Ectodermal cell (in vitro differentiated cells): ENCODE data around the gene RPS6KL1.

Source experiments
- H3K27ac ChIP-seq: 2 replicates; pipeline ENCODE4 v1.7.0; 2013; ENCODE audit warnings: mild to moderate bottlenecking, low read depth, low read length; ENCODE audit not compliant: insufficient read depth, poor library complexity, severe bottlenecking
- H3K27me3 ChIP-seq: 2 replicates; pipeline ENCODE4 v1.7.0; 2013; ENCODE audit warnings: mild to moderate bottlenecking, low read length; ENCODE audit not compliant: insufficient read depth, control insufficient read depth, poor library complexity, severe bottlenecking
- H3K36me3 ChIP-seq: one replicate; pipeline ENCODE4 v1.7.0; 2013; ENCODE audit warnings: low read length; ENCODE audit not compliant: control insufficient read depth, insufficient read depth
- H3K4me1 ChIP-seq: one replicate; pipeline ENCODE4 v1.7.0; 2013; ENCODE audit warnings: low read length; ENCODE audit not compliant: control insufficient read depth, insufficient read depth
- H3K4me3 ChIP-seq: 2 replicates; pipeline ENCODE4 v1.7.0; 2013; ENCODE audit warnings: low read depth, low read length, control low read depth; ENCODE audit not compliant: insufficient read depth
- H3K9me3 ChIP-seq: 2 replicates; pipeline ENCODE4 v1.7.0; 2013; ENCODE audit warnings: mild to moderate bottlenecking, low read length, moderate library complexity; ENCODE audit not compliant: control insufficient read depth
- WGBS, 2 experiments: methylation state at CpG; one replicate each; pipeline ENCODE4 v1.1.7; 2013; ENCODE audit warnings: missing lambda C conversion rate in 2 of 2; 5-methylcytosine and 5-hydroxymethylcytosine counted together

RPS6KL1 gene

GRCh38 chr14:74906925-74907521 is 16.0 kb downstream of the RPS6KL1 start:
- Histone ChIP-seq H3K36me3 (peaks cover 6% of the 10 kb centered on the region), H3K4me3 (no peak overlapping the region), H3K27me3 (no peaks in the 10 kb centered on the region), H3K27ac (no peak overlapping the region), H3K9me3 (no peaks in the 10 kb centered on the region), H3K4me1 (no peaks in the 10 kb centered on the region)
- 92 to 94% methylated on average over 12 of the region's 12 CpGs for WGBS, 2 experiments

- 68% methylated on average over 14 of the region's 14 CpGs for WGBS, 2 experiments
- H3K36me3 ChIP-seq: peaks cover 11% of the 10 kb centered on the region
- H3K27ac ChIP-seq: no peak overlapping the region
- no peaks in the 10 kb centered on the region for H3K4me1 ChIP-seq
- H3K4me3 ChIP-seq: no peak overlapping the region
- no peaks in the 10 kb centered on the region for H3K27me3 ChIP-seq
- no peaks in the 10 kb centered on the region for H3K9me3 ChIP-seq
Measured at GRCh38 chr14:74905595-74906142, 17.4 kb downstream of the RPS6KL1 start.

GRCh38 chr14:74904635-74905503 is 18.2 kb downstream of the RPS6KL1 start:
- no peaks in the 10 kb centered on the region for H3K9me3 ChIP-seq
- WGBS, 2 experiments: 94 to 97% methylated on average over 6 of the region's 6 CpGs
- H3K4me1 ChIP-seq: no peaks in the 10 kb centered on the region
- H3K4me3 ChIP-seq: no peak overlapping the region
- H3K36me3 ChIP-seq: peaks cover 18% of the 10 kb centered on the region
- no peak overlapping the region for H3K27ac ChIP-seq
- H3K27me3 ChIP-seq: no peaks in the 10 kb centered on the region

- H3K4me3 ChIP-seq: no peak overlapping the region
- peak overlapping the region; percentile 60 for H3K27ac ChIP-seq
- H3K4me1 ChIP-seq: no peaks in the 10 kb centered on the region
- WGBS, 2 experiments: 77 to 78% methylated on average over 10 of the region's 10 CpGs
- no peaks in the 10 kb centered on the region for H3K9me3 ChIP-seq
- no peaks in the 10 kb centered on the region for H3K27me3 ChIP-seq
- H3K36me3 ChIP-seq: peaks cover 35% of the 10 kb centered on the region
Measured at GRCh38 chr14:74902941-74903705, 19.9 kb downstream of the RPS6KL1 start.

- H3K9me3 ChIP-seq: no peaks in the 10 kb centered on the region
- peaks cover 57% of the 10 kb centered on the region for H3K36me3 ChIP-seq
- no peak overlapping the region for H3K4me3 ChIP-seq
- WGBS, 2 experiments: 94 to 95% methylated on average over 5 of the region's 5 CpGs
- H3K4me1 ChIP-seq: no peaks in the 10 kb centered on the region
- H3K27ac ChIP-seq: no peak overlapping the region
- H3K27me3 ChIP-seq: no peaks in the 10 kb centered on the region
Measured at GRCh38 chr14:74898694-74899093, 24.4 kb downstream of the RPS6KL1 start.

GRCh38 chr14:74898083-74898482 is 25.0 kb downstream of the RPS6KL1 start:
- no peak overlapping the region for H3K27ac ChIP-seq
- H3K4me3 ChIP-seq: no peak overlapping the region
- no peaks in the 10 kb centered on the region for H3K27me3 ChIP-seq
- H3K36me3 ChIP-seq: peaks cover 62% of the 10 kb centered on the region
- H3K9me3 ChIP-seq: no peaks in the 10 kb centered on the region
- no peaks in the 10 kb centered on the region for H3K4me1 ChIP-seq
- WGBS, 2 experiments: 90 to 94% methylated on average over 2 of the region's 2 CpGs

GRCh38 chr14:74897642-74898041 is 25.4 kb downstream of the RPS6KL1 start:
- H3K9me3 ChIP-seq: no peaks in the 10 kb centered on the region
- H3K27me3 ChIP-seq: no peaks in the 10 kb centered on the region
- WGBS, 2 experiments: 95 to 96% methylated on average over 3 of the region's 4 CpGs
- H3K4me3 ChIP-seq: no peak overlapping the region
- no peaks in the 10 kb centered on the region for H3K4me1 ChIP-seq
- H3K27ac ChIP-seq: no peak overlapping the region
- H3K36me3 ChIP-seq: peaks cover 62% of the 10 kb centered on the region

GRCh38 chr14:74896400-74896799 is 26.7 kb downstream of the RPS6KL1 start:
- H3K4me1 ChIP-seq: no peaks in the 10 kb centered on the region
- H3K9me3 ChIP-seq: no peaks in the 10 kb centered on the region
- H3K27ac ChIP-seq: no peak overlapping the region
- H3K36me3 ChIP-seq: peaks cover 63% of the 10 kb centered on the region
- no peak overlapping the region for H3K4me3 ChIP-seq
- H3K27me3 ChIP-seq: no peaks in the 10 kb centered on the region
- WGBS, 2 experiments: 95 to 100% methylated on average over 3 of the region's 3 CpGs

GRCh38 chr14:74893614-74894091 is 29.4 kb downstream of the RPS6KL1 start:
- Histone ChIP-seq H3K4me3 (no peak overlapping the region), H3K27ac (no peak overlapping the region), H3K27me3 (no peaks in the 10 kb centered on the region), H3K36me3 (peaks cover 55% of the 10 kb centered on the region), H3K9me3 (no peaks in the 10 kb centered on the region), H3K4me1 (no peaks in the 10 kb centered on the region)
- 63 to 72% methylated on average over 4 of the region's 4 CpGs for WGBS, 2 experiments

- WGBS, 2 experiments: 86% methylated on average over 5 of the region's 5 CpGs
- Histone ChIP-seq H3K36me3 (peaks cover 46% of the 10 kb centered on the region), H3K27ac (no peak overlapping the region), H3K4me1 (no peaks in the 10 kb centered on the region), H3K9me3 (no peaks in the 10 kb centered on the region), H3K4me3 (no peak overlapping the region), H3K27me3 (no peaks in the 10 kb centered on the region)
Measured at GRCh38 chr14:74892745-74893144, 30.3 kb downstream of the RPS6KL1 start.
